Caco-2 (cell line): ENCODE results near the gene RPLP2. TPM values are rescaled to one million over a fixed set of nuclear protein-coding genes. Genes with fewer than 3 reads are reported as not detected.

Experiments used
- BruUV-seq: library from RNA; stranded (reverse); fragments of 400-500 nt; replicated peaks from 2 replicates; lab custom pipeline; 2021; lab: Mats Ljungman, UMichigan
- CTCF ChIA-PET: fragments of 300-600 bp; sonication (Branson Sonifier 250); formaldehyde crosslinking; loops from one replicate; lab custom pipeline; 2022; ENCODE audit warnings: antibody characterized with exemption; lab: Charles Lee
- POLR2A ChIA-PET: fragments of 300-600 bp; sonication (Branson Sonifier 250); formaldehyde crosslinking; loops from one replicate; lab custom pipeline; 2022; ENCODE audit warnings: antibody characterized with exemption; lab: Charles Lee
- DNase-seq, 2 experiments: peaks; one replicate each; pipeline versions ENCODE4 v3.0.0 to v3.0.0-alpha.2; 2020 to 2022
- H3K27me3 ChIP-seq: replicated peaks from 2 replicates; pipeline ENCODE4 v1.6.0; 2011; ENCODE audit warnings: low read length; ENCODE audit not compliant: control insufficient read depth, insufficient read depth
- H3K36me3 ChIP-seq: 2 replicates; pipeline ENCODE4 v1.5.1; 2011; ENCODE audit warnings: low read length; ENCODE audit not compliant: control insufficient read depth, insufficient read depth
- H3K4me1 ChIP-seq: fragments of 250-450 bp; sonication (Bioruptor Pico); 2 replicates; pipeline ENCODE4 v1.5.1; 2020; ENCODE audit warnings: mild to moderate bottlenecking
- H3K4me3 ChIP-seq: 2 replicates; pipeline ENCODE4 v1.5.1; 2011; ENCODE audit warnings: low read depth, mild to moderate bottlenecking, control low read depth, low read length
- H3K9me3 ChIP-seq: fragments of 250-450 bp; sonication (Bioruptor Pico); 2 replicates; pipeline ENCODE4 v1.5.1; 2020; ENCODE audit warnings: mild to moderate bottlenecking, moderate library complexity
- H3K27ac Mint-ChIP-seq: one replicate; pipeline ENCODE4 v1.8.0; 2022; ENCODE audit warnings: mixed read lengths; ENCODE audit not compliant: unreplicated experiment
- H3K27me3 Mint-ChIP-seq: one replicate; pipeline ENCODE4 v1.8.0; 2022; ENCODE audit warnings: mixed read lengths; ENCODE audit not compliant: insufficient read depth, unreplicated experiment
- H3K36me3 Mint-ChIP-seq: one replicate; pipeline ENCODE4 v1.8.0; 2022; ENCODE audit warnings: mild to moderate bottlenecking, mixed read lengths; ENCODE audit not compliant: insufficient read depth, unreplicated experiment
- H3K4me1 Mint-ChIP-seq: one replicate; pipeline ENCODE4 v1.8.0; 2022; ENCODE audit warnings: low read depth, mixed read lengths; ENCODE audit not compliant: unreplicated experiment
- H3K4me3 Mint-ChIP-seq: one replicate; pipeline ENCODE4 v1.8.0; 2022; ENCODE audit warnings: mild to moderate bottlenecking, moderate library complexity, mixed read lengths; ENCODE audit not compliant: unreplicated experiment
- H3K9me3 Mint-ChIP-seq: one replicate; pipeline ENCODE4 v1.8.0; 2022; ENCODE audit warnings: mixed read lengths; ENCODE audit not compliant: unreplicated experiment
- intact Hi-C: fragments of 100-400 bp; cut with micrococcal nuclease; formaldehyde crosslinking; loops from one replicate; pipeline ENCODE4 v1.10.0; 2022; ENCODE audit not compliant: unreplicated experiment
- total RNA-seq: library from RNA; stranded (reverse); gene quantifications from 2 replicates; pipeline ENCODE4 v1.2.3, GENCODE V29; 2022
- TF ChIP-seq, protein P1 (sequence below), 2 experiments: fragments of 200-600 bp in 1 of 2; IDR thresholded peaks; 1 replicate in 1 of 2; 2 replicates in 1 of 2; pipeline versions ENCODE4 v1.5.1 to v1.8.0; 2011 to 2022; ENCODE audit warnings: antibody characterized with exemption in 1 of 2, control low read depth in 1 of 2, inconsistent platforms in 1 of 2, low read depth in 1 of 2, low read length in 1 of 2, mild to moderate bottlenecking in 1 of 2, moderate library complexity in 1 of 2; ENCODE audit not compliant: insufficient read depth in 1 of 2, severe bottlenecking in 1 of 2, unreplicated experiment in 1 of 2

RPLP2 gene
- total RNA-seq, 1 experiment from 2014 or later: 2,622 TPM

DNA sequence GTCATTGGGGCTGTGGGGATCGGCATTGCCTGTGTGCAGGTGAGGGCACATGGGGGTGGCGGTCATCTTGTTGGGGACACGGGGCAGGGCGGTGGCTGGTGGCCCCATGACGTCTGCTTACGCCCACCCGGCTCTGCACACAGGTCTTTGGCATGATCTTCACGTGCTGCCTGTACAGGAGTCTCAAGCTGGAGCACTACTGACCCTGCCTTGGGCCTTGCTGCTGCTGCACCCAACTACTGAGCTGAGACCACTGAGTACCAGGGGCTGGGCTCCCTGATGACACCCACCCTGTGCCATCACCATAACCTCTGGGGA, 28.2 kb downstream of the RPLP2 start:
- H3K9me3 ChIP-seq: no peaks in the 10 kb centered on the region
- TF ChIP-seq, protein P1, sequence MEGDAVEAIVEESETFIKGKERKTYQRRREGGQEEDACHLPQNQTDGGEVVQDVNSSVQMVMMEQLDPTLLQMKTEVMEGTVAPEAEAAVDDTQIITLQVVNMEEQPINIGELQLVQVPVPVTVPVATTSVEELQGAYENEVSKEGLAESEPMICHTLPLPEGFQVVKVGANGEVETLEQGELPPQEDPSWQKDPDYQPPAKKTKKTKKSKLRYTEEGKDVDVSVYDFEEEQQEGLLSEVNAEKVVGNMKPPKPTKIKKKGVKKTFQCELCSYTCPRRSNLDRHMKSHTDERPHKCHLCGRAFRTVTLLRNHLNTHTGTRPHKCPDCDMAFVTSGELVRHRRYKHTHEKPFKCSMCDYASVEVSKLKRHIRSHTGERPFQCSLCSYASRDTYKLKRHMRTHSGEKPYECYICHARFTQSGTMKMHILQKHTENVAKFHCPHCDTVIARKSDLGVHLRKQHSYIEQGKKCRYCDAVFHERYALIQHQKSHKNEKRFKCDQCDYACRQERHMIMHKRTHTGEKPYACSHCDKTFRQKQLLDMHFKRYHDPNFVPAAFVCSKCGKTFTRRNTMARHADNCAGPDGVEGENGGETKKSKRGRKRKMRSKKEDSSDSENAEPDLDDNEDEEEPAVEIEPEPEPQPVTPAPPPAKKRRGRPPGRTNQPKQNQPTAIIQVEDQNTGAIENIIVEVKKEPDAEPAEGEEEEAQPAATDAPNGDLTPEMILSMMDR (IDR thresholded peaks at IDR 0.05; ENCODE audit: insufficient read depth in 1 of 2, low read depth in 1 of 2, low read length in 1 of 2, severe bottlenecking in 1 of 2, unreplicated experiment in 1 of 2): no peak
- Mint-ChIP-seq H3K4me3 (no peak overlapping the region), H3K4me1 (peaks cover 18% of the 10 kb centered on the region), H3K27ac (no peak overlapping the region), H3K27me3 (no peaks in the 10 kb centered on the region), H3K9me3 (no peaks in the 10 kb centered on the region), H3K36me3 (peaks cover 84% of the 10 kb centered on the region)
- H3K4me1 ChIP-seq: peaks cover 23% of the 10 kb centered on the region
- H3K4me3 ChIP-seq: no peak overlapping the region
- no peaks in the 10 kb centered on the region for H3K27me3 ChIP-seq
- DNase-seq: no peak
- intact Hi-C loops: no loop called here
- no TSS peak for BruUV-seq
- CTCF ChIA-PET: interaction anchor here (0.6 to 1.6 kb wide), 2 partner anchors 9 to 270 kb away, joined by 4 to 5 read pairs; no protein-coding TSS in a partner anchor
- H3K36me3 ChIP-seq: peaks cover 8% of the 10 kb centered on the region
- POLR2A ChIA-PET: interaction anchor here (0.6 kb wide), 1 partner anchor 29 kb away, joined by 4 read pairs; no protein-coding TSS in a partner anchor

DNA sequence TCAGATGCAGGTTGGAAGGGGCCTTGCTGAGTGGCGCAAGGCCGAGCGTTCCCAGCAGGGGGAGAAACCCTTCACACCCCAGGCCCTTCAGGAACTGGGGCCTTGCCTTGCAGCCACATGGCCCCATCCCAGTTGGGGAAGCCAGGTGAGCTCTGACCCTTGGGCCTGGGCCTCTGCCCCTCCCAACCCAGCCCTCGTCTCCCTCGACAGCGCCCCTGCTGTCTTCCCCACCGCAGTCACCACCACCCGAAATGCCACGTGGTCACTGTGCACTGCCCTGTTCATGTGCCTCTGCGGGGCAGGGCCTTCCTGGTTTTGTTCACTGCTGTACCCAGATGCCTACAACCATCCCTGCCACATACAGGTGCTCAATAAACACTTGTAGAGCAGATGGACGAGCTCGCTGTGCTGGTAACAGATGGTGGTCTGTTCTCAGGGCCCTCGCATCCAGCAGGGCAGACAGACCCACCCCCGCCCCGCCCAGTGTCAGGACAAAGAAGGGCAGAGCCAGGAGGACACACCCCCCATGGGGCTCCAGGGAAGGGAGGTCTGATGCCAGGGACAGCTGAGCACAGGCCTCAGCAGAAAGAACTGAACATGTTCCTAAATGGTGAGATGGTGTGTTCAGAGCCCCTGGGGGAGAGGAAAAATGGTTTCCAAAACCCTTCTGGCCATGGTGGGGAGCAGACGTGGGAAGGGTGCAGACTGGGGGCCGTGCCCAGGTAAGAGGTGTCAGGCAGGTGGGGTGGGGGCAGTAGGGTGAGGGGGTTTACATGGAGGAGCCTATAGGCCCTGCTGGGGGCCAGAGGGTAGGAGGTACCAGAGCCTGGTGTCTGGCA, 28.9 kb downstream of the RPLP2 start:
- H3K27ac Mint-ChIP-seq: peak overlapping the region; percentile 78
- H3K4me1 ChIP-seq: peaks cover 23% of the 10 kb centered on the region
- H3K4me3 ChIP-seq: no peak overlapping the region
- no peaks in the 10 kb centered on the region for H3K27me3 ChIP-seq
- no peak overlapping the region for H3K4me3 Mint-ChIP-seq
- peaks cover 8% of the 10 kb centered on the region for H3K36me3 ChIP-seq
- no peaks in the 10 kb centered on the region for H3K27me3 Mint-ChIP-seq
- H3K9me3 Mint-ChIP-seq: no peaks in the 10 kb centered on the region
- H3K36me3 Mint-ChIP-seq: peaks cover 84% of the 10 kb centered on the region
- peak in 1 of 2 experiments; percentile 63 for DNase-seq
- BruUV-seq: TSS peak; percentile 24
- ChIA-PET POLR2A (interaction anchor here (0.5 kb wide), 2 partner anchors 20 to 403 kb away, joined by 6 read pairs; partner anchors contain the start of gene PNPLA2), CTCF (interaction anchor here (0.6 to 1.6 kb wide), 2 partner anchors 9 to 270 kb away, joined by 4 to 5 read pairs; no protein-coding TSS in a partner anchor)
- TF ChIP-seq, protein P1 (IDR thresholded peaks at IDR 0.05; ENCODE audit: insufficient read depth in 1 of 2, low read depth in 1 of 2, low read length in 1 of 2, severe bottlenecking in 1 of 2, unreplicated experiment in 1 of 2): peak; percentile 27 to 41
- no peaks in the 10 kb centered on the region for H3K9me3 ChIP-seq
- intact Hi-C loops: no loop called here
- peaks cover 18% of the 10 kb centered on the region for H3K4me1 Mint-ChIP-seq

DNA sequence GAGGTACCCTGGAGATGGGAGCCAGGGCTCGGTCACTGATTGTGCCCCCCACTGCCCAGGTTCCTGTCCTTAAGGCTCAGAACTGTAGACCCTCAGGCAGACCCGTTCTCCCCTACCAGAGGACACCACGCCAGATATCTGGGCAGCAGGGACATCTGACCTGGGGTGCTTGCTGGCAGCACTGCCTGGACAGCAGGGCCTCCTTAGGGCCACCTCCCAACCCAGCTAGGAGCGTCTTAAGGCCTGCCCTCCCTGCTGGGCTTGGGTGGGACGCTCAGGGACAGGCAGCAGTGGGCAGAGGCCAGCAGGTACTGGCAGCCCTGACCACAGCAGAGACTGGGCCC, 29.5 kb downstream of the RPLP2 start:
- no peaks in the 10 kb centered on the region for H3K9me3 ChIP-seq
- H3K9me3 Mint-ChIP-seq: no peaks in the 10 kb centered on the region
- DNase-seq: no peak
- H3K4me1 Mint-ChIP-seq: peaks cover 18% of the 10 kb centered on the region
- H3K27me3 ChIP-seq: no peaks in the 10 kb centered on the region
- no TSS peak for BruUV-seq
- peaks cover 8% of the 10 kb centered on the region for H3K36me3 ChIP-seq
- H3K4me3 Mint-ChIP-seq: no peak overlapping the region
- ChIA-PET POLR2A (interaction anchor here (0.5 kb wide), 2 partner anchors 20 to 404 kb away, joined by 6 read pairs; partner anchors contain the start of gene PNPLA2), CTCF (interaction anchor here (1.6 kb wide), 1 partner anchor 10 kb away, joined by 4 read pairs; no protein-coding TSS in a partner anchor)
- TF ChIP-seq, protein P1 (IDR thresholded peaks at IDR 0.05; ENCODE audit: insufficient read depth in 1 of 2, low read depth in 1 of 2, low read length in 1 of 2, severe bottlenecking in 1 of 2, unreplicated experiment in 1 of 2): no peak
- H3K4me3 ChIP-seq: no peak overlapping the region
- peaks cover 78% of the 10 kb centered on the region for H3K36me3 Mint-ChIP-seq
- peak overlapping the region; percentile 78 for H3K27ac Mint-ChIP-seq
- no peaks in the 10 kb centered on the region for H3K27me3 Mint-ChIP-seq
- H3K4me1 ChIP-seq: peaks cover 24% of the 10 kb centered on the region
- intact Hi-C loops: no loop called here
